HepG2 (cell line): Measurements from ENCODE around the gene MCFD2. TPM values are rescaled to one million over a fixed set of nuclear protein-coding genes. Genes with fewer than 3 reads are reported as not detected.

ENCODE experiments used
- ATAC-seq: fragments of 200-7000 bp; cut with Tn5 transposase; 3 replicates; pipeline ENCODE4 v1.9.1; 2020; ENCODE audit warnings: mild to moderate bottlenecking, moderate library complexity
- BruUV-seq: library from RNA; stranded (reverse); fragments of 400-500 nt; replicated peaks from 2 replicates; lab custom pipeline; 2021; lab: Mats Ljungman, UMichigan
- CTCF ChIA-PET: fragments of 300-600 bp; formaldehyde crosslinking; extraction: SDS; loops from one replicate; lab custom pipeline; 2021; ENCODE audit warnings: low total read pairs, inconsistent platforms, low intra/inter-chr PET ratio; lab: Yijun Ruan, JAX
- POLR2A ChIA-PET: fragments of 350-600 bp; sonication (Branson Sonifier 250); formaldehyde crosslinking; loops from one replicate; lab custom pipeline; 2020; ENCODE audit warnings: antibody characterized with exemption, inconsistent platforms; lab: Yijun Ruan, JAX
- DNase-seq: peaks from one replicate; pipeline ENCODE4 v3.0.0-alpha.2; 2015; ENCODE audit warnings: low spot score
- FAIRE-seq: peaks from 3 replicates; lab custom pipeline; 2011; peaks lifted over from hg19 to GRCh38; lab: Jason Lieb, UNC
- H2AFZ ChIP-seq: one replicate; pipeline ENCODE4 v1.6.1; 2011; ENCODE audit warnings: low read length, inconsistent platforms
- H3K27ac ChIP-seq: fragments of 300-600 bp; 3 replicates; pipeline ENCODE4 v1.8.0; 2011; ENCODE audit warnings: mixed run types, mild to moderate bottlenecking, mixed read lengths, low read length, inconsistent platforms; ENCODE audit not compliant: insufficient read depth; ENCODE audit errors: extremely low read length
- H3K27me3 ChIP-seq, 2 experiments: fragments of 200-600 bp in 1 of 2; 2 replicates in 1 of 2; 3 replicates in 1 of 2; pipeline versions ENCODE4 v1.6.0 to v1.8.0; 2011; ENCODE audit warnings: low read length in 2 of 2, mild to moderate bottlenecking in 2 of 2, moderate library complexity in 2 of 2, inconsistent platforms in 1 of 2; ENCODE audit not compliant: insufficient read depth in 2 of 2, control insufficient read depth in 1 of 2
- H3K36me3 ChIP-seq, 2 experiments: fragments of 200-600 bp in 1 of 2; replicated peaks in 1 of 2; 2 replicates in 1 of 2; 3 replicates in 1 of 2; pipeline versions ENCODE4 v1.5.1 to v1.8.0; 2011; ENCODE audit warnings: low read length in 2 of 2, inconsistent platforms in 1 of 2; ENCODE audit not compliant: insufficient read depth in 2 of 2, control insufficient read depth in 1 of 2
- H3K4me1 ChIP-seq: 2 replicates; pipeline ENCODE4 v1.5.1; 2012; ENCODE audit warnings: low read length, inconsistent platforms; ENCODE audit not compliant: insufficient read depth
- H3K4me2 ChIP-seq: 2 replicates; pipeline ENCODE4 v1.6.0; 2011; ENCODE audit warnings: low read depth, low read length, inconsistent platforms
- H3K4me3 ChIP-seq, 3 experiments: fragments of 200-600 bp in 1 of 3; sonication (generic), shearing (Covaris generic) in 1 of 3; replicated peaks in 1 of 3; 2 replicates each; pipeline ENCODE4 v1.5.1; 2011 to 2016; ENCODE audit warnings: low read length in 3 of 3, inconsistent platforms in 2 of 3, low read depth in 2 of 3, mild to moderate bottlenecking in 2 of 3, control low read depth in 1 of 3, mixed read lengths in 1 of 3; ENCODE audit not compliant: insufficient read depth in 1 of 3
- H3K79me2 ChIP-seq: one replicate; pipeline ENCODE4 v1.6.1; 2011; ENCODE audit warnings: low read length, inconsistent platforms; ENCODE audit not compliant: insufficient read depth
- H3K9ac ChIP-seq: 2 replicates; pipeline ENCODE4 v1.6.0; 2011; ENCODE audit warnings: mild to moderate bottlenecking, low read depth, low read length, inconsistent platforms; ENCODE audit not compliant: insufficient read depth
- H3K9me3 ChIP-seq: 2 replicates; pipeline ENCODE4 v1.5.1; 2012; ENCODE audit warnings: mild to moderate bottlenecking, low read length
- H4K20me1 ChIP-seq: 2 replicates; pipeline ENCODE4 v1.6.0; 2011; ENCODE audit warnings: inconsistent platforms, mild to moderate bottlenecking, low read length, moderate library complexity; ENCODE audit not compliant: insufficient read depth
- AGO1 ChIP-seq: fragments of 200-400 bp; formaldehyde crosslinking; IDR thresholded peaks from 2 replicates; pipeline ENCODE4 v1.6.1; 2017; ENCODE audit warnings: mild to moderate bottlenecking, low read depth, low read length, moderate library complexity; ENCODE audit not compliant: poor library complexity, severe bottlenecking
- DNMT3B ChIP-seq: conservative IDR thresholded peaks from 2 replicates; pipeline ENCODE4 v1.6.1; 2016; ENCODE audit warnings: missing biosample characterization, control low read depth
- FOSL2 ChIP-seq: sonication (generic); formaldehyde crosslinking; IDR thresholded peaks from 2 replicates; pipeline ENCODE4 v1.4.0; 2020; ENCODE audit warnings: missing genetic modification reagents
- KDM4B ChIP-seq: sonication (generic); formaldehyde crosslinking; IDR thresholded peaks from 2 replicates; pipeline ENCODE4 v1.4.0; 2020; ENCODE audit warnings: missing genetic modification reagents
- MAFK ChIP-seq, 2 experiments: IDR thresholded peaks in 1 of 2; conservative IDR thresholded peaks in 1 of 2; 2 replicates each; pipeline ENCODE4 v1.6.1; 2011; ENCODE audit warnings: improper control_type of control experiment in 2 of 2, low read length in 2 of 2
- MYNN ChIP-seq: sonication (generic); formaldehyde crosslinking; IDR thresholded peaks from 2 replicates; pipeline ENCODE4 v1.4.0; 2020; ENCODE audit warnings: mild to moderate bottlenecking, low read depth, missing genetic modification reagents
- NBN ChIP-seq: fragments of 450-650 bp; conservative IDR thresholded peaks from 2 replicates; pipeline ENCODE4 v1.6.1; 2017
- NCOA1 ChIP-seq: sonication (generic); formaldehyde crosslinking; IDR thresholded peaks from 2 replicates; pipeline ENCODE4 v1.9.0; 2021; ENCODE audit warnings: missing genetic modification reagents
- SMC3 ChIP-seq: IDR thresholded peaks from 2 replicates; pipeline ENCODE4 v1.6.1; 2011; ENCODE audit warnings: low read length, improper control_type of control experiment
- ZNF235 ChIP-seq: sonication (generic); formaldehyde crosslinking; IDR thresholded peaks from 2 replicates; pipeline ENCODE4 v1.8.1; 2023; ENCODE audit warnings: mild to moderate bottlenecking, missing genetic modification reagents, borderline replicate concordance
- ZNF350 ChIP-seq: sonication (generic); formaldehyde crosslinking; IDR thresholded peaks from 2 replicates; pipeline ENCODE4 v1.4.0; 2020; ENCODE audit warnings: mild to moderate bottlenecking, low read depth, missing genetic modification reagents, borderline replicate concordance
- ZNF775 ChIP-seq: sonication (generic); formaldehyde crosslinking; IDR thresholded peaks from 2 replicates; pipeline ENCODE4 v1.4.0; 2020; ENCODE audit warnings: missing genetic modification reagents, mild to moderate bottlenecking, moderate library complexity, borderline replicate concordance
- WGBS: methylation state at CpG from one replicate; pipeline ENCODE4 v1.1.6; 2017; ENCODE audit warnings: low lambda C conversion rate; 5-methylcytosine and 5-hydroxymethylcytosine counted together
- in situ Hi-C: cut with HindIII; loops from 2 replicates; pipeline ENCODE4 v1.10.0; 2017; ENCODE audit warnings: low pct_unique_long_range_greater_than_20kb; ENCODE audit not compliant: extremely low pct_ligation_motif_present
- intact Hi-C: fragments of 100-400 bp; cut with micrococcal nuclease; formaldehyde crosslinking; loops from one replicate; pipeline ENCODE4 v1.10.0; 2022; ENCODE audit not compliant: unreplicated experiment
- polyA plus RNA-seq, 8 experiments: library from polyadenylated mRNA; depleted of rRNA in 3 of 8; stranded (reverse) in 7 of 8; unstranded in 1 of 8; fragments of >200 nt; fragmentation: Illumina TruSeq in 4 of 8; extraction: Trizol in 4 of 8; gene quantifications; 2 replicates each; pipeline versions ENCODE4 v1.2.1 to v1.2.3, GENCODE V29; 2011 to 2016; ENCODE audit warnings: low read depth in 4 of 8, missing spikeins in 1 of 8, mixed read lengths in 1 of 8; ENCODE audit not compliant: insufficient read depth in 1 of 8
- total RNA-seq, 5 experiments: library from RNA; depleted of rRNA; stranded (reverse); fragments of >200 nt; fragmentation: Illumina TruSeq; extraction: Trizol; gene quantifications; 2 replicates each; pipeline ENCODE4 v1.2.3, GENCODE V29; 2016; ENCODE audit warnings: low read depth in 1 of 5
- TF ChIP-seq, protein P1 (sequence below), 2 experiments: sonication (generic) in 1 of 2; formaldehyde crosslinking in 1 of 2; IDR thresholded peaks; 2 replicates each; pipeline versions ENCODE4 v1.4.0 to v1.6.1; 2016 to 2020; ENCODE audit warnings: borderline replicate concordance in 1 of 2, low read depth in 1 of 2, mild to moderate bottlenecking in 1 of 2, missing genetic modification reagents in 1 of 2

MCFD2 gene
- total and polyA plus RNA-seq, 2 of the 13 experiments (the other 11 are each of a cell fraction or from before 2014, with no cell fraction given) = 183 to 232 TPM

DNA sequence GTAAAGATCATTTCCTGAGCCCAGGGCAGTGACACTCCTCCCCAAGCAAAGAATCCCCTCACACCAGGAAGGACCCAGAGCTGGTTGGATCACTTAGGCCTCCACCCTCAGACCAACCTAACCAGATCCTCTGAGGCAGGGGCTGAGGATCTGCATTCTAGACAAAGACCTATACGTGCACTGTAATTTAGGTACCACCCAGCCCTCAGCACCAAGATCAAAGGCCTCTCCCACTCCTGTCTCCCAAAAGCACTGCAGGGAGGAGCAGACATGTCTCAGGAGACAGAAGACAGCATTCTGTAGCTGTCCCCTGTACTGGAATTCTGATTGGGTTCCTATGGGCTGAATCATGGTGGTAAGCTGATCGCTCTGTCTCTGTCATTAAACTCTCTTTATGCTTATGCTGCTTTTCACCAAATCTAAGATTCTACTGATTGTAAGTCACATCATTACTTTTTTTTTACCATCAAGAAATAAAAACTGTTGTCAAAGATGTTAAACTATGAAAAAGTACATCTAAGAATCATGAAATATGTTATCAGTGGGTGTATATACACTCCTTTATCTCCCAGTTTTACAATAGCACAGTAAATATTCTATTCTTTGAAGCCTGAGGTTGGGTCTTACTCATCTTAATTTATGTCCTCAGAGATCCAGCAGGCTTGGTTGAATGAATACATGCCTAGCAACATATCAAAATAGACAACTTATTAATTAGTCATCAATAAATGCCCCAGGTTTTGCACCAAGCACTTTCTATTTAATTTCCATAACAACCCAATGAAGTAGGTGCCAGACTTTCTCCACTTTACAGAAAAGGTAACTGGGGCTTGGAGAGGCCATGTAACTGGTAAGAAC is 28.3 kb downstream of the MCFD2 start:
- H4K20me1 ChIP-seq = no peaks in the 10 kb centered on the region
- no peak overlapping the region for H3K27ac ChIP-seq
- ATAC-seq (no peak), FAIRE-seq (no peak), DNase-seq (no peak)
- no peak overlapping the region for H3K4me2 ChIP-seq
- no peak overlapping the region for H3K4me3 ChIP-seq
- 57% methylated on average over 2 of the region's 2 CpGs for WGBS
- no peak overlapping the region for H2AFZ ChIP-seq
- H3K4me1 ChIP-seq = peaks cover 8% of the 10 kb centered on the region
- no peak for TF ChIP-seq ZNF235
- no peak for TF ChIP-seq NCOA1 (CRISPR knock-in tag)
- no peak for TF ChIP-seq MYNN (CRISPR knock-in tag)
- no peak for TF ChIP-seq FOSL2 (CRISPR knock-in tag)
- peak in 1 of 2 experiments; percentile 17; a peak in 1 of 4 replicates for TF ChIP-seq MAFK (conservative IDR thresholded peaks at IDR 0.05 in 1 of 2, IDR thresholded peaks at IDR 0.05 in 1 of 2; ENCODE audit: low read length in 2 of 2)
- in situ Hi-C loops (no loop called here), intact Hi-C loops (no loop called here)
- H3K79me2 ChIP-seq = no peaks in the 10 kb centered on the region
- BruUV-seq = no TSS peak
- H3K9ac ChIP-seq = no peak overlapping the region
- H3K27me3 ChIP-seq = peaks cover 6 to 49% of the 10 kb centered on the region in 2 experiments
- H3K36me3 ChIP-seq = no peaks in the 10 kb centered on the region
- ChIA-PET POLR2A (no interaction called here), CTCF (no interaction called here)
- H3K9me3 ChIP-seq = no peaks in the 10 kb centered on the region

DNA sequence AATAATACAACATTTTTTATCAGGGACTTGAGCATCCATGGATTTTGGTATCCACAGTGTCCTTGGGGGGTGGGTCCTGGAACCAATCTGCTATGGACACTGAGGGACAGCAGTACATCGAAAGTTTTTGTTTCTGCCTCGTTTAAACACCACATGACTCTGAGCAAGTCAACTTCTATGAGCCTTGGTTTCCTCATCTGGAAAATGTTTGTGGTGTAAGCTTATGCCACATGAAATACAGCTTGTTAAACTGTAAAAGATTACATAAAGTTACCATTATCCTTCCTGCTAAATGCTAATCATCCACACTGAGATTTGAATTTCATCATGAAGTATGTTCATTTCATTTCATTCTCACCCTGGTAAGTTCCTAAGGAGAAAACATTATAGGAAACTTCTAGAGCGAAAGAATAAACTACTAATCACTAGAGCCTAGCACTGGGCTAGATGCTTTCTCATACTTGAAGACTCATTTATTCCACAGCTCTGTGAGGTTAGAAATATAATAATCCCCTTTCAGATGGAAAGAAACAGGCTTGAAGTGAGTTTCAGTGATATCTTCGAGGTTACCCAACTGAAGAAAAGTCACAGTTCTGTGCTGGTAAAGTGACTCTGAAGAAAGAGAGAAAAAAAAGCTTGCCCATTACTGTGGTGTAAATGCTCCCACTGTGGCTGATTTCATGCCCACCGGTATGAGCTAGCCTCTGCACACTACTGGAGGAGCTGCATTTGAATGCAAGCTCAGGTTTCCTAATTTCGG is 29.2 kb downstream of the MCFD2 start:
- no peaks in the 10 kb centered on the region for H3K79me2 ChIP-seq
- TF ChIP-seq DNMT3B (CRISPR knock-in tag) (no peak), KDM4B (no peak), NBN (no peak), SMC3 (no peak), ZNF775 (CRISPR knock-in tag) (no peak), AGO1 (no peak), ZNF350 (CRISPR knock-in tag) (no peak)
- TF ChIP-seq, protein P1, sequence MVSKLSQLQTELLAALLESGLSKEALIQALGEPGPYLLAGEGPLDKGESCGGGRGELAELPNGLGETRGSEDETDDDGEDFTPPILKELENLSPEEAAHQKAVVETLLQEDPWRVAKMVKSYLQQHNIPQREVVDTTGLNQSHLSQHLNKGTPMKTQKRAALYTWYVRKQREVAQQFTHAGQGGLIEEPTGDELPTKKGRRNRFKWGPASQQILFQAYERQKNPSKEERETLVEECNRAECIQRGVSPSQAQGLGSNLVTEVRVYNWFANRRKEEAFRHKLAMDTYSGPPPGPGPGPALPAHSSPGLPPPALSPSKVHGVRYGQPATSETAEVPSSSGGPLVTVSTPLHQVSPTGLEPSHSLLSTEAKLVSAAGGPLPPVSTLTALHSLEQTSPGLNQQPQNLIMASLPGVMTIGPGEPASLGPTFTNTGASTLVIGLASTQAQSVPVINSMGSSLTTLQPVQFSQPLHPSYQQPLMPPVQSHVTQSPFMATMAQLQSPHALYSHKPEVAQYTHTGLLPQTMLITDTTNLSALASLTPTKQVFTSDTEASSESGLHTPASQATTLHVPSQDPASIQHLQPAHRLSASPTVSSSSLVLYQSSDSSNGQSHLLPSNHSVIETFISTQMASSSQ (IDR thresholded peaks at IDR 0.05; ENCODE audit: low read depth) = no peak
- TF ChIP-seq, protein P1 (CRISPR knock-in tag; IDR thresholded peaks at IDR 0.05; ENCODE audit: borderline replicate concordance) = no peak
- H3K27me3 ChIP-seq = peaks cover 6 to 54% of the 10 kb centered on the region in 2 experiments
- BruUV-seq = no TSS peak
- WGBS = 26% methylated on average over 5 of the region's 6 CpGs
- ATAC-seq = no peak
- no peak overlapping the region for H3K27ac ChIP-seq
- CTCF ChIA-PET = no interaction called here
- no peak overlapping the region for H3K4me2 ChIP-seq
- in situ Hi-C loops (no loop called here), intact Hi-C loops (no loop called here)
- H3K36me3 ChIP-seq = no peaks in the 10 kb centered on the region
- no peak overlapping the region for H3K9ac ChIP-seq
- H2AFZ ChIP-seq = no peak overlapping the region
- FAIRE-seq = no peak
- no peak for DNase-seq
- no peaks in the 10 kb centered on the region for H4K20me1 ChIP-seq
- POLR2A ChIA-PET = no interaction called here
- H3K4me3 ChIP-seq = no peak overlapping the region
- H3K4me1 ChIP-seq = peaks cover 8% of the 10 kb centered on the region
- H3K9me3 ChIP-seq = no peaks in the 10 kb centered on the region
